GM18909 (cell line): ENCODE data around the gene ZBTB8OS.
"Not testable (repeated sequence)": the region's sequence is repeated elsewhere in the genome, so short reads cannot be mapped to it uniquely, and the experiment has no call there.

ENCODE experiments used
- ATAC-seq: cut with Tn5 transposase; IDR thresholded peaks from one replicate; pipeline ENCODE4 v1.9.1; 2021; ENCODE audit warnings: mild to moderate bottlenecking; ENCODE audit not compliant: unreplicated experiment, poor library complexity

The ZBTB8OS gene

GRCh38 chr1:32650248-32650751, at the start of gene ZBTB8OS:
Gene ZBTB8OS, minus strand, starts transcription at chr1:32650550. Its CDS starts 21 bp downstream, at chr1:32650529.
- ATAC-seq = peak; percentile 66

DNA sequence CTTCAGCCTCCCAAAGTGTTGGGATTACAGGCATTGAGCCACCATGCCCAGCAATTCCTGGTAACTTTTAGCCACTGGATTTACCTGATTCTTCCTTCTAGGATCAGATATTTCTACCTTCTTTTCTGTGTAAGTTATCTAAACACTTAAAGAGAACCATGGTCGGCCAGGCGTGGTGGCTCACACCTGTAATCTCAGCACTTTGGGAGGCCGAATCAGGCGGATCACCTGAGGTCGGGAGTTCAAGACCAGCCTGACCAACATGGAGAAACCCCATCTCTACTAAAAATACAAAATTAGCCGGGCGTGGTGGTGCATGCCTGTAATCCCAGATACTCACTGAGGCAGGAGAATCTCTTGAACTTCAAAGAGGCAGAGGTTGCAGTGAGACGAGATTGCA, 46.6 kb upstream of the ZBTB8OS start:
- not testable (repeated sequence) for ATAC-seq

DNA sequence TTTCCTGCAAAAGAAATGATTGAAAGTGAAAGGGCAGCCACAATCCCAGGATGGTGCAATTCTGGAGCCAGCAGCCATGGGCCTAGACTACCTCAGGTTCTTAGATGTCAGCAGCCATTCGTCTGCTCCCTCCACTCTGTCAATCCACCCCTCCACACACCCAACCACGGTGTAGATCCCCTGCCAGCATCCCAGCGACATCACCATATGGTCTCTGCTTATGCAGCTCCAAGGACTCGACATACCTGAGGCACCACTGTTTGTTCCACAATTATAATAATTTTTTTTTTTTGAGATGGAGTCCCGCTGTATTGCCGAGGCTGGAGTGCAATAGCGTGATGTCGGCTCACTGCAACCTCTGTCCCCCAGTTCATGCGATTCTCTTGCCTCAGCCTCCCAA, 45.7 kb upstream of the ZBTB8OS start:
- ATAC-seq = no peak

GRCh38 chr1:32695098-32695904, 45.0 kb upstream of the ZBTB8OS start:
- no peak for ATAC-seq

DNA sequence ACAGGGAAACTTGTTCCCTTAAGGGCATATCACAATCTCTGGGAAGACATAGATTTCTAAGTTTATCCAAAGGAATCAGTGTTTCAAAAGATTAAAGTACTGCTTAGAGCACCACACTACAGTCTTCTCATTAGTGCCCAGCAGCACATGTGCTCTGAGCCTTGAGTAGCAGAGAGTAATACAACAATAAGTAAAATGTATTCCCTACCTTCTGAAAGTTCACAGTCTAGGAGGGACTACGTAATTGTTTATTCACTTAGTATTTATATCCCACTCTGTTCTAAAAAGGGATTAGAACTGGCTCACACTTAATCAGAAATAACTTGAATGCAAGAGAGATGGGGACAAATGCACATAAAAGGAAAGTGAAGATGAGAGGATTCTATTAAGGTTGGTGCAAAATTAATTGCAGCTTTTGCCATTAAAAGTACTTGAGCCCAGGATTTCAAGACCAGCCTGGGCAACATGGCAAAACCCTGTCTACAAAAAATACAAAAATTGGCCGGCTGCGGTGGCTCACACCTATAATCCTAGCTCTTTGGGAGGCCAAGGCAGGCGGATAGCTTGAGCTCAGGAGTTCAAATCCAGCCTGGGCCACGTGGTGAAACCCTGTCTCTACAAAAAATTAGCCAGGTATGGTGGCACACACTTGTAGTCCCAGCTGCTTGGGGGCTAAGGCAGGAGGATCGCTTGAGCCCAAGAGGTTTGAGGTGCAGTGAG, 43.3 kb upstream of the ZBTB8OS start:
- ATAC-seq = no peak

DNA sequence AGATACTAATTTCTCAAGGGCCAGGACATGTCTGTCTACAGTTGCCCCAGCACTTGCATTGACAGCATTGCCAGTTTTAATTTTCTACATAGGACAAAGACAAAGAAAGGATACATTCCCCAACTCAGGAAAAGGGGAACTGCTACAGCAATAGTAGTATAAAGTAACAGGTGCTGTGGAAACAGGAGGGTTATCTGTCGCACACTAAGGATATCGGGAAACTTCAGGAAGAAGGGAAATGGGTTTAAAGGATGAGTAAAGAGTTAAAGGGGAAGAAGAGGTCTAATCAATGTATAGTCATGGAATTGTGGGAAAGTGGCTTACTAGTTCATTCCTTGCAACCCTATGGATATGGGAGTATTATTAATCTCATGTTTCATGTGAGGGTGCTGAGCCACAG, 36.0 kb upstream of the ZBTB8OS start:
- ATAC-seq = no peak

DNA sequence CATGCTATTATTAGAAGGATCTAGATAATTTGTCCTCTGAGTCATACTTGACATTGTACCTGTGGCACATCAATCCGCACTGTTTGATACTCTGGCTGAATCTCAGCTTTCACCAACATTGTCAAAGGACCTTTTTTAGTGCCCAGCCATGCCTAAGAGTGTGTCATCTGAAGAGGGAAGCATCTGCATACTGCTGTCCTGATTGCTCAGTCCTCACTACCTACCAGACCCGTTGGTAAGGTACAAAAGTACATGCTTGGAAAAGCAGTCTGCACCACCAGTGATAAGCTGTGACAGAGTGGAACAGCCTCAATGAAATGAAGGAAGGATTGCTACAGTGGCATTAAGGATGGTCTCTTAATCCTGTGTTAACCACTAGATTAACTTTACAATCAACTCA, 35.1 kb upstream of the ZBTB8OS start:
- no peak for ATAC-seq

DNA sequence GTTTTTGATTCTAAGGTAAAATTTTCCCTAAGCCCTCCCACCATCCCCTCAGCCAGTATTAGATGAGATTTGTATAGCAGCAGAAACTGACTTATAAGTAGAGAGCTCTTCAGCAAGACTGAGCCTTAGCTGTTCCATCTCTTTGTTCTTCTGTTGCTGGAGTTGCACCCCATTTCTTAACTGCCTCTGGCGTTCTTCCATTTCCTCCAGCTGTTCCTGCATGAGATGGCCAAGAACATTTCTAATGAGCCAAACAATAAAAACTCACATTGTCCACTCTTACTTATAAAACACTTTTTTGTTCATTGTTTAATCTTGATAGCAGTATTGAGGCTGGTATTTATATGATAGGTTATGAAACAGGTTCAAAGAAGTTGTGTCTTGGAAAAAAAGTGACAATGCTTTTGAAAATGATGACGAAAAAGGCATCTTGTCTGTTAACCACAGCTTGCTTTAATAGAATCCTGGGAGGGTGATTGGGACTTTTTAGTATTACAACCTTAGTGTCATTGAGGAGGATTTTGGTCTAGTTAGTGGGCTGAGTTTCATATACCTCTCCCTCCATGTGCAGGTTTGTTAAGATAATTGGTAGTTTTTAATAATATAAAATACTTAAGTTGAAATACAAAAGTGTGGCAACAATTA, 33.9 kb upstream of the ZBTB8OS start:
- no peak for ATAC-seq

DNA sequence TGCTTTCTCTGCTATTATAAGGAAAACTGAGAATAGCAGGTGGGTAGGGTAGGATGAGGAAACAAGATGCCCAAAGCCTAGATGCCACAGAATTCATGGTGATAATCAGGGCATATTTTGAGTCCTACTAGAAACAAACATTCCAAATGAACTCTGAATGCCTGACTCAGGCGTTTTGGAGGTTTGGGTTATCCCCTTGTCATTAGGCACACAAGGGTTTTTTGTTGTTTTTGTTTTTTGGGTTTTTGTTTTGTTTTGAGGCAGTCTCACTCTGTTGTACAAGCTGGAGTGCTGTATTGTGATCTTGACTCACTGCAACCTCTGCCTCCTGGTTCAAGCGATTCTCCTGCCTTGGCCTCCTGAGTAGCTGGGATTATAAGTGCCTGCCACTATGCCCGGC, 33.0 kb upstream of the ZBTB8OS start:
- no peak for ATAC-seq

DNA sequence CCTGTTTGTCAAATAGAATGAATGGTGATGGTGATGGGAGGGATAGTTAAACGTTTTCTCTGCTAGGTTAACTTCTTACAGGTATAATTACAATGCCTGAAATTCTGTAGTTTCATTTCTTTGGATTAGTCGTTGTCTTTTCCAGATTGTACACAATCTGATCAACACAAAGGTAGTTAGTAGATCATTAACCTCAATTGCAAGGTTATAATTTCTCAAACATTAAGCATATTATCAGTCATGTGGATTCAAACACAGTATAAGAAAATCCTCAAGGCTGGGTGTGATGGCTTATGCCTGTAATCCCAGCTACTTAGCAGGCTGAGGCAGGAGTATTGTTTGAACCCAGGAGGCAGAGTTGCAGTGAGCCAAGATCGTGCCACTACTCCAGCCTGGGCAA, 31.6 kb upstream of the ZBTB8OS start:
- no peak for ATAC-seq

DNA sequence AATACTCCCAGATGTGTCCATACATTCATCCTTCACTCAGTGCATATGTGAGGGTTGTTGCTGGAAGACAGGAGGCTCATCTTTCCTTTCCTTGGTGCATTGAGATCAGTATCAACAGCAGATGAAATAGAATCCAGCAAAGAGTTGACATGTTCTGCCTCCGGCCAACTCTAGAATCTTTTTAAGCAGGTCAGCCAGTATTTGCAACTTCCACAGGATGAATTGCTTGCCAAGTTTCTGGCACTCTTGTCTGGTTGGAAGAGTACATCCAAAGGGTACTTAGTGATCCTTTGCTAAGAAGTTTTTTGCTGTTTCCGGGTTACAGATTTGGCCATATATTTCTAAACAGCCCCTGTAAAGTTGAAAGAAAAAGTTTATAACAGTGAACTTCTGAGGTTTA, 31.2 kb upstream of the ZBTB8OS start:
- no peak for ATAC-seq

DNA sequence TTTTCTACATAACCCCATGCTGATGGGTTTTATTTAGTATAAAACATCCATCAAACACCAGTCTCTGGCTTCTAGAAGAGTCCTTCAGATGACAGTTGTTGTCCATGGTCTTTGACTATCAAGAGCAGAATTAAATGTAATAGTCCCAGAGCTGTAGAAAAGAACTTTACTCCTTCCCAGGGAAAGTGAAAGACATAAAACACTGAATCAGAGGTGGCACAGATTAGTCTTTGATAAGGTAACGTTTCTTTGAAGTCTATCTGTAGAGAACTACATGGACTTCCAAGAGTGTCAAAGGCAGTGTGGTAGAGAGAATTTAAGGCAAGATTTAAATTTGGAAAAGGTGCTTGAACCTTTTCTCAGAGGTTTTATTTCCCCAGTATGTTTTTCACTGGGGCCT, 30.3 kb upstream of the ZBTB8OS start:
- no peak for ATAC-seq

DNA sequence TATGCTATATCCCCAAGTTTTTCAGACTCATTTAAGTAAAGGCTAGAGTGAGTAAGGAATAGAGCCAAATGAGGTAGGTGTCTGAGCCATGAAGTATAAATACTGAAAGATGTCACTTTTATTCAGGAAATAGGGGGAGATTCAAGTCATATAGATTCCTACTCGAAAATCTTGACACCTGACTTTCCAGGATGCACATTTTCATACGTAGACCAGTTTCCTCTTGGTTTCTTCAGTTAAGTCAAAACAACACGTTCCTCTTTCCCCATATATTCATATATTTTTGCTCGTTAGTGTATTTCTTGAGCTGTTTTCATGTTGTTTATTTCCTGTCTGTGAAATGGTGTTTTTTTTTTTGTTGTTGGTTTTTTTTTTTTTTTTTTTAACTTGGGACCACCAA, 29.6 kb upstream of the ZBTB8OS start:
- ATAC-seq = not testable (repeated sequence)

GRCh38 chr1:32676945-32677344, 26.6 kb upstream of the ZBTB8OS start:
- no peak for ATAC-seq

GRCh38 chr1:32668716-32669115, 18.4 kb upstream of the ZBTB8OS start:
- ATAC-seq = not testable (repeated sequence)

GRCh38 chr1:32666901-32667566, 16.7 kb upstream of the ZBTB8OS start:
- no peak for ATAC-seq

- ATAC-seq = no peak
Measured at GRCh38 chr1:32665915-32666314, 15.6 kb upstream of the ZBTB8OS start.

DNA sequence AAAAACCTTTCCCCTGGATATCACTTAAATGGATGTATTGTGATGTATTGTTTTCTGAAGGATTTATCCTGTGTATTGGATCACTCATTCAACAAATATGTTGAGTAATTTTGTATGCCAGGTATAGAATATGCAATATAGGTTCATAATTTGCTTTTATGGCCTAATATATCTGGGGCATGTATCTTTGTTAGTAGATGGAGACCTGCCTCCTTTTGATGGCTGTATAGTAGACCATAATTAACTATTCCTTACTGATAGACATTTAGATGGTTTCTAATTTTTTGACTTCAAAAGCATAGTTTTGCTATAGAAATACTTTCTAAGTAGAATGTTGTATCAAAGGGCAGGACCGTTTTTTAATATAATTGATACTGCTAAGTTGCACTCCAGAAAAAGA, 9.2 kb upstream of the ZBTB8OS start:
- no peak for ATAC-seq

GRCh38 chr1:32652244-32652962, 2.1 kb upstream of the ZBTB8OS start:
- no peak for ATAC-seq
